ENCODE results near the gene IL10RB. TPM values are rescaled to one million over a fixed set of nuclear protein-coding genes. Genes with fewer than 3 reads are reported as not detected.

Gene IL10RB
- total RNA-seq, 1 donor from 2014 or later: 49.1 TPM

DNA sequence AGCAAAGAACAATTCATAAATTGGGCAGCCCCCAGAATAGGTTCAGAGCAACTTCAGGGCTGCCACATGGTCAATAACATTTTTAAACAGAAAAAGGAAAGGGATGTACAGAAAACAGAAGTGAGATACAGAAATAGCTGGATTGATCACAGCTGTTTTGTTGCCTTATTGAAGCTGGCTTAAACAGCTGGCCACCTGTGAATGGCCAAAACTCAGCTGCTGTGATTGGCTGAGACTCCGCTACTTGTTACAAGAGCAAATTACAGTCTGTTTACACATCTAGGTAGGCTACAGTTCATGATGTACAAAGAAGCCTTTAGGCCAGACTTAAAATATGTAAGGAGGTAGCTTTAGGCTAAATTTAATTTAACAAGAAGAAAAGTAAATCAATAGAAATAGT is 47.0 kb downstream of the IL10RB start:
- no peaks in the 10 kb centered on the region for H3K27me3 ChIP-seq (ENCODE audit: low read depth)
- H3K27ac ChIP-seq: no peak overlapping the region
- no peaks in the 10 kb centered on the region for H3K36me3 ChIP-seq
- intact Hi-C loops (cut with DNase I): no loop called here
- H3K4me3 ChIP-seq: no peak overlapping the region
- no peaks in the 10 kb centered on the region for H3K4me1 ChIP-seq
- ATAC-seq (no peak), DNase-seq (no peak)
- H3K9me3 ChIP-seq: no peaks in the 10 kb centered on the region
- TF ChIP-seq, protein P1, sequence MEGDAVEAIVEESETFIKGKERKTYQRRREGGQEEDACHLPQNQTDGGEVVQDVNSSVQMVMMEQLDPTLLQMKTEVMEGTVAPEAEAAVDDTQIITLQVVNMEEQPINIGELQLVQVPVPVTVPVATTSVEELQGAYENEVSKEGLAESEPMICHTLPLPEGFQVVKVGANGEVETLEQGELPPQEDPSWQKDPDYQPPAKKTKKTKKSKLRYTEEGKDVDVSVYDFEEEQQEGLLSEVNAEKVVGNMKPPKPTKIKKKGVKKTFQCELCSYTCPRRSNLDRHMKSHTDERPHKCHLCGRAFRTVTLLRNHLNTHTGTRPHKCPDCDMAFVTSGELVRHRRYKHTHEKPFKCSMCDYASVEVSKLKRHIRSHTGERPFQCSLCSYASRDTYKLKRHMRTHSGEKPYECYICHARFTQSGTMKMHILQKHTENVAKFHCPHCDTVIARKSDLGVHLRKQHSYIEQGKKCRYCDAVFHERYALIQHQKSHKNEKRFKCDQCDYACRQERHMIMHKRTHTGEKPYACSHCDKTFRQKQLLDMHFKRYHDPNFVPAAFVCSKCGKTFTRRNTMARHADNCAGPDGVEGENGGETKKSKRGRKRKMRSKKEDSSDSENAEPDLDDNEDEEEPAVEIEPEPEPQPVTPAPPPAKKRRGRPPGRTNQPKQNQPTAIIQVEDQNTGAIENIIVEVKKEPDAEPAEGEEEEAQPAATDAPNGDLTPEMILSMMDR (IDR thresholded peaks at IDR 0.05): no peak

DNA sequence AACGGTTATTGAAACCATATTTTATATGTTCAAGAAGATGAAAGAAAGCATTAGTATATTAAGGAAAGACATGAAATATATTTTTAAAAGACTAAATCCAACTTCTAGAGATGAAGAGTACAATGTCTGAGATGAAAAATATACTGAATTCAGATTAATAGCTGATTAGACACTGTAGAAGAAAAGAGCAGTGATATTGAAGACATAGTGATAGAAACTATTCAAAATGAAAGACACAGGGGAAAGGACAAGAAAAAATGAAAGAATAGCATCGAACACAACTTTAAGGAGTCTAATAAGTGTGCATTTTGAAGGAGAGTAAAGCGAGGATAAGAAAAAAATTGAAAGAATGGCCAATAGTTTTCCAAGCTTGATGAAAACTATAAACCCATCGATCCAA is 47.4 kb downstream of the IL10RB start:
- Histone ChIP-seq H3K27me3 (ENCODE audit: low read depth) (no peaks in the 10 kb centered on the region), H3K27ac (no peak overlapping the region), H3K4me1 (no peaks in the 10 kb centered on the region), H3K36me3 (no peaks in the 10 kb centered on the region), H3K9me3 (no peaks in the 10 kb centered on the region), H3K4me3 (no peak overlapping the region)
- intact Hi-C loops (cut with DNase I): no loop called here
- TF ChIP-seq, protein P1 (IDR thresholded peaks at IDR 0.05): no peak
- DNase-seq (no peak), ATAC-seq (no peak)

DNA sequence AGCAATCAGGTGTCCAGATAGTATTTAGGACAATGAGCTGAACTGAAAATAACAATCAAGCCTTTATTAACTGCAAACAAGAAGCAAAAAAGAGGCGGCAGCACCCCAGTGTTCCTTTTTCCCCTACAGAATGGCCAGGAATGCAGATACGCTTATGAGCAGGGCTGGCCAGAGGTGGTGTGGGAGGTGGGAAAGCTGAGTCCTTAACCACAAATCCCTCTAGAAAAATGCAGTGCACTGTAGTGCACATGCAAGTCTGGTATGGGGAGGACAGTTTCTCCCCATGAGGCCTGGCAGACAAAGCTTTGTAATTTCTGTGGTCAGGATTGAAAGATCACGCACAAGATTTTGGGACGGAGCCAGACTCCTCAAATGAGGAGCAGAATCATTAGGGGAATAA is 47.9 kb downstream of the IL10RB start:
- ATAC-seq (no peak), DNase-seq (no peak)
- intact Hi-C loops (cut with DNase I): no loop called here
- Histone ChIP-seq H3K27ac (no peak overlapping the region), H3K4me3 (no peak overlapping the region), H3K27me3 (ENCODE audit: low read depth) (no peaks in the 10 kb centered on the region), H3K36me3 (no peaks in the 10 kb centered on the region), H3K9me3 (no peaks in the 10 kb centered on the region), H3K4me1 (no peaks in the 10 kb centered on the region)
- TF ChIP-seq, protein P1 (IDR thresholded peaks at IDR 0.05): no peak

DNA sequence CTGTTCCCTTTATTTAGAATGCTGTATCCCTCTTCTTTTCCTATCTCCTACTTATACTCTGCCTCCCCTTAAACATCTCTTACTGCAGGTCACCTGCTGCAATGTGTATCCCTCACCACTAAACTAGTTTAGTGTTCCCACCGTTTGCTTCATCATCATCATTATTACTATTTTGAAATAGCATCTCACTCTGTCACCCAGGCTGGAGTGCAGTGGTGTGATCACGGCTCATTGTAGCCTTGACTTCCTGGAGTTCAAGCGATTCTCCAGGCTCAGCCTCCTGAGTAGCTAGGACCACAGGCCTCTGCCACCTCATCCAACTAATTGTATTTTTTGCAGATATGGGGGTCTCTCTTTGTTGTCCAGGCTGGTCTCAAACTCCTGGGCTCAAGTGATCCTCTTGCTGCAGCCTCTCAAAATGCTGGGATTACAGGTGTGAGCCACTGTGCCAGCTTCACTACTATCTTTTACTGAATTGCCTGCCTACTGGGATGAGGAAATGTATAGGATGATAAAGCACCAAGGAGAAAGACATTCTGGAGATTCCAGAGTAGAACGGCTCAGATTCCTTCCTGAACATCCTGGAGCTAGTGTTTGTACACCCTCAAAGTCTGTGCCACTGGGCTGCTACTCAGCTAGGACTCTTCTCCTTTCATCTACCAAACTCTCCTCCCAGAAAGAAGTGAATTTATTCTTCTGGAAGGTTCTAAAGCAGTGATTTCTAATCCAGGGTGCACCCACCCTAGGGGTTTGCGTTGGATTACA is 50.0 kb downstream of the IL10RB start:
- DNase-seq (no peak), ATAC-seq (no peak)
- intact Hi-C loops (cut with DNase I): no loop called here
- H3K4me1 ChIP-seq: no peaks in the 10 kb centered on the region
- no peaks in the 10 kb centered on the region for H3K36me3 ChIP-seq
- no peak overlapping the region for H3K4me3 ChIP-seq
- H3K9me3 ChIP-seq: no peaks in the 10 kb centered on the region
- H3K27ac ChIP-seq: no peak overlapping the region
- H3K27me3 ChIP-seq (ENCODE audit: low read depth): no peaks in the 10 kb centered on the region
- TF ChIP-seq, protein P1 (IDR thresholded peaks at IDR 0.05): no peak

DNA sequence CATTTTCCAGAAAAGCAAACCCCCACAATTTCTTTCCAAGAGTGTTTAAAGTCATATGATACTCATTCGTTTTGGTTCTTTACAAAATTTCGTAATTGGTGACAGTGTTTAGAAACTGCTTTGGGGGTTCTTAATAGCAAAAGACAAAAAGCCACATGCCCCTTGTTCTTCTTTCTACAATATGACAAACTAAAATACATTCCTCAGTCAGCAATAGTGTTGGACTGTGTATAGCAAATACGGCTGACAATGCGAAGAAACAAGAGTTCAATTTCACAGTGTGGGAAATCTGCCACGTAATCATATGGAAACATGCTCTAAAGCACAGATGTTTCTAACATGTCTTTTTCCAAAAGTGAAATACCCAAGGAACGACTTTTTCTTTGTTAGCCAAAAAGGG is 51.0 kb downstream of the IL10RB start:
- intact Hi-C loops (cut with DNase I): no loop called here
- Histone ChIP-seq H3K27ac (no peak overlapping the region), H3K27me3 (ENCODE audit: low read depth) (no peaks in the 10 kb centered on the region), H3K4me1 (no peaks in the 10 kb centered on the region), H3K9me3 (no peaks in the 10 kb centered on the region), H3K4me3 (no peak overlapping the region), H3K36me3 (no peaks in the 10 kb centered on the region)
- ATAC-seq (no peak), DNase-seq (no peak)
- TF ChIP-seq, protein P1 (IDR thresholded peaks at IDR 0.05): no peak

Measured in lower lobe of right lung (tissue), 2 donors.